Measurements from ENCODE around the gene AFAP1L1.

DNA sequence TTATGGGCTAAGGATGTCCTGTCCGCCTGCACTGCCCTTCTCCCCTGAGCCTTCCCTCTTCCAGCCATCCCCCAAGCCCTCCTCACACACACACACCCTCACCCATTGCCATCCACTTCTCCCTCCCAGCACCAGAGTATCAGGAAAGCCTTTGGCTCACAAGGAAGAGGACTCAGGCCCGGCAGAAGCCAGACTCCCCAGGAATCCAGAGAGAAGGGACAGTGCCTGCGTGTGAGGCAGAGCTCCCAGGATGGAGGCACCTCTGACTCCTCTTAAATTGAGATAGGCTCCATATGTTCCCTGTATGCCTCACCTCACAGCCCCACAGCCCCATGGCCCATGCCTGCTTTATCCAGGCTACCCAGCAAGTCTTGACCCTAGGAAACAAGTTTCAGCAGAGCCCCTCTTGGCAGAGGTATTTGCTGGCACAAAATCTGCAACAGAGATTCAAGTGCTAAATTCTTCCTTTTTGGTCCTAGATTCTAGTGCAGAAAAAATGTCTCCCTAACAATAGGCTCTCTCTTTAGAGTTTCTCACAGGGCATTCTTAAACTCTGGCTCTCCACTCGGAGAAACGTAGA lies 106.7 kb downstream of the AFAP1L1 start:
- no peak for TF ChIP-seq RCOR1 (IDR thresholded peaks at IDR 0.05; ENCODE audit: low read depth, low read length)
- no peak for TF ChIP-seq CEBPB (IDR thresholded peaks at IDR 0.05)
- TF ChIP-seq, protein P1, sequence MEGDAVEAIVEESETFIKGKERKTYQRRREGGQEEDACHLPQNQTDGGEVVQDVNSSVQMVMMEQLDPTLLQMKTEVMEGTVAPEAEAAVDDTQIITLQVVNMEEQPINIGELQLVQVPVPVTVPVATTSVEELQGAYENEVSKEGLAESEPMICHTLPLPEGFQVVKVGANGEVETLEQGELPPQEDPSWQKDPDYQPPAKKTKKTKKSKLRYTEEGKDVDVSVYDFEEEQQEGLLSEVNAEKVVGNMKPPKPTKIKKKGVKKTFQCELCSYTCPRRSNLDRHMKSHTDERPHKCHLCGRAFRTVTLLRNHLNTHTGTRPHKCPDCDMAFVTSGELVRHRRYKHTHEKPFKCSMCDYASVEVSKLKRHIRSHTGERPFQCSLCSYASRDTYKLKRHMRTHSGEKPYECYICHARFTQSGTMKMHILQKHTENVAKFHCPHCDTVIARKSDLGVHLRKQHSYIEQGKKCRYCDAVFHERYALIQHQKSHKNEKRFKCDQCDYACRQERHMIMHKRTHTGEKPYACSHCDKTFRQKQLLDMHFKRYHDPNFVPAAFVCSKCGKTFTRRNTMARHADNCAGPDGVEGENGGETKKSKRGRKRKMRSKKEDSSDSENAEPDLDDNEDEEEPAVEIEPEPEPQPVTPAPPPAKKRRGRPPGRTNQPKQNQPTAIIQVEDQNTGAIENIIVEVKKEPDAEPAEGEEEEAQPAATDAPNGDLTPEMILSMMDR (IDR thresholded peaks at IDR 0.05) = no peak
- TF ChIP-seq TP53 (CRISPR knock-in tag; IDR thresholded peaks at IDR 0.05) = no peak
- TF ChIP-seq, protein P2, sequence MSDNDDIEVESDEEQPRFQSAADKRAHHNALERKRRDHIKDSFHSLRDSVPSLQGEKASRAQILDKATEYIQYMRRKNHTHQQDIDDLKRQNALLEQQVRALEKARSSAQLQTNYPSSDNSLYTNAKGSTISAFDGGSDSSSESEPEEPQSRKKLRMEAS (IDR thresholded peaks at IDR 0.05) = no peak
- TF ChIP-seq FOSL2 (IDR thresholded peaks at IDR 0.05) = no peak
- no peak for TF ChIP-seq FOSL2 (CRISPR knock-in tag; IDR thresholded peaks at IDR 0.05)
